RWPE1 (cell line): Measurements from ENCODE around the gene DNMT3A.

Source experiments
- CTCF ChIA-PET: fragments of 350-600 bp; sonication (Branson Sonifier 250); formaldehyde crosslinking; extraction: SDS; loops from one replicate; lab custom pipeline; 2021; lab: Yijun Ruan, JAX
- POLR2A ChIA-PET: fragments of 400-600 bp; formaldehyde crosslinking; extraction: SDS; loops from one replicate; lab custom pipeline; 2020; ENCODE audit warnings: antibody characterized with exemption; ENCODE audit not compliant: low non-redundant PET; lab: Yijun Ruan, JAX
- DNase-seq: peaks from one replicate; pipeline ENCODE4 v3.0.0; 2012; ENCODE audit warnings: low spot score
- H3K27ac ChIP-seq: fragments of 450-650 bp; 2 replicates; pipeline ENCODE4 v1.5.1; 2017
- CTCF ChIP-seq: fragments of 450-650 bp; conservative IDR thresholded peaks from 2 replicates; pipeline ENCODE4 v1.5.1; 2017; ENCODE audit warnings: low read depth, mild to moderate bottlenecking

DNMT3A gene

DNA sequence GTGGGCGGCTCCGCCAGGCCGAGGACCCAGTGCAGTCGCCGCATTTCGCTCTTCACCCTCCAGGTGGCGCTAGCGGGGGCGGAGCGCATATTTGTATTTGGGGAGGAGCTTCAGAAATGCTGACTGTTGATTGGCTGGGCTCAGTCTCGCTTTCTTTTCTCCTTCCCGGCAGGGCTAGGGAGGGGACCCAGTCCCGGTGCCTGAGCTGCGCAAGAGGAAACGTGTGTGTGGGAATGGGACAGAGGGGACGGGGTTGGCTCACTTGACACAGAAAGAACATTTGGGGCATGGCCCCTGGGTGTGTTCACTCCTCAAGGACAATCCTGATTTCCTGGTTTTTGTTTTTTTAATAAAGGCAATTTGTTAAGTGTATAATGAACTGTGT, 20.3 kb upstream of the DNMT3A start:
- H3K27ac ChIP-seq = peak overlapping the region; percentile 58
- peak; percentile 95 for DNase-seq
- POLR2A ChIA-PET = no interaction called here
- peak; percentile 97 for TF ChIP-seq CTCF
- CTCF ChIA-PET = interaction anchor here (0.5 to 2.2 kb wide), 17 partner anchors 8 to 1148 kb away, joined by 3 to 11 read pairs (median 3); no protein-coding TSS in a partner anchor

- POLR2A ChIA-PET = interaction anchor here (0.5 kb wide), 1 partner anchor 147 kb away, joined by 3 read pairs; no protein-coding TSS in a partner anchor
- CTCF ChIA-PET = interaction anchor here (0.6 to 2.2 kb wide), 16 partner anchors 11 to 1148 kb away, joined by 3 to 11 read pairs (median 3); no protein-coding TSS in a partner anchor
- TF ChIP-seq CTCF = no peak
- no peak for DNase-seq
- H3K27ac ChIP-seq = peak overlapping the region; percentile 58
Measured at GRCh38 chr2:25361261-25362048, 19.7 kb upstream of the DNMT3A start.

DNA sequence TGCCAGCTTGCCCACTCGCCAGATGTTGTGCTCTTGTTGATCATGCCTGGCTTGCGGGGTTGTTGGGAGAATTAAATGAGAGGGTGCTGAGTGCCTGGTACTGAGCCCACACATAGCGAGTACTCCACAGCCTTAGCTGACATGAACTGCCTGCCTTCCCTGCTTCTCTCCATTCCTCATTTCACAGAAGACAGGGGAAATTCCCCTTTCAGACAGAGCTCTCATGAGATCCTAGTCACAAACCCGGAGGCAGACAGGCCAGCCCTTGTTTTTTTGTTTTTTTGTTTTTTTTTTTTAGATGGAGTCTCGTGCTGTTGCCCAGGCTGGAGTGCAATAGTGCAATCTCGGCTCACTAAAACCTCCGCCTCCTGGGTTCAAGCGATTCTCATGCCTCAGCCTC, 17.1 kb upstream of the DNMT3A start:
- no peak overlapping the region for H3K27ac ChIP-seq
- DNase-seq = no peak
- no peak for TF ChIP-seq CTCF
- POLR2A ChIA-PET = no interaction called here
- CTCF ChIA-PET = interaction anchor here (1.1 kb wide), 1 partner anchor 109 kb away, joined by 3 read pairs; no protein-coding TSS in a partner anchor

GRCh38 chr2:25358249-25358815, 16.6 kb upstream of the DNMT3A start:
- TF ChIP-seq CTCF = no peak
- no peak overlapping the region for H3K27ac ChIP-seq
- DNase-seq = no peak
- ChIA-PET CTCF (interaction anchor here (1.1 kb wide), 1 partner anchor 109 kb away, joined by 3 read pairs; no protein-coding TSS in a partner anchor), POLR2A (no interaction called here)

DNA sequence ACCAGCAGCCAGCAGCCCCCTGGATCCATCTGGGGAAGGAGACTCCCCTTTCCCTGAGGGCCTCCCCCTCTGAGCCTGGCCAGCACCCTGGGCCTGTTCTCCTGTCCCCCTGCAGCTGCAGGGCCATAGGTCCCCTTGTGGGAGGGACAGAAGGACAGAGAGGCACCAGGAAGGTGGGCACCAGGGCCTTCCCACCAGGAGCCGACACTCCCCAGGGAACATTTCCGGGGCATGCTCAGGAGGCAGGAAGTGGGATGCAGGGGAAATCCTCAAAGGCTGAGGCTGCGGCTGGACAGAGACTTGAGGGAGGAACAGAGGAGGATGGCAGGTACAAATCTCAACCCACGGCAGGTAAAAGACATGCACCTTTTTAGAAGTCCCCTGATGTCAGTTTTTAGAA, 14.4 kb upstream of the DNMT3A start:
- ChIA-PET POLR2A (no interaction called here), CTCF (no interaction called here)
- TF ChIP-seq CTCF = no peak
- no peak overlapping the region for H3K27ac ChIP-seq
- no peak for DNase-seq

DNA sequence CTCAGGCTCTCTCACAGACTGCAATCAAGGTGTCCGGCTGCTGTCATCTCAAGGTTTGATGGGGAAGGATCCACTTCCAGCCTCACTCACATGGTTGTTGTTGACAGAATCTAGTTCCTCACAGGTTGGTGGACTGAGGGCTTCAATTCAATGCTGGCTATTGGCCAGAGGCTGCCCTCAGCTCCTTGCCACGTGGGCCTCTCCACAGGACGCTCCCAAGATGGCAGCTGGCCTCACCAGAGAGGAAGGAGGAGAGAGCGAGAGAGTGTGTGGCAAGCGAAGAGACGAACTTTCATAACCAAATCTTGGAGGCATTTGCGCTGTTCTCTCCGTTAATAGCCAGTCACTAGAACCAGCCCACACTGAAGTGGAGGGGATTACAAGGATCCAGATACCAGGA, 13.5 kb upstream of the DNMT3A start:
- no peak for DNase-seq
- no peak overlapping the region for H3K27ac ChIP-seq
- ChIA-PET POLR2A (no interaction called here), CTCF (no interaction called here)
- TF ChIP-seq CTCF = no peak
